WTC11 (cell line): Measurements from ENCODE around the gene TIMM10B. TPM values are rescaled to one million over a fixed set of nuclear protein-coding genes. Genes with fewer than 3 reads are reported as not detected.

Experiments
- ATAC-seq: fragments of 200-7000 bp; cut with Tn5 transposase; 2 replicates; pipeline ENCODE4 v1.10.0; 2021; ENCODE audit warnings: mild to moderate bottlenecking, moderate library complexity
- CTCF ChIA-PET: fragments of 300-600 bp; sonication (Branson Sonifier 250); formaldehyde crosslinking; loops from one replicate; lab custom pipeline; 2021; ENCODE audit warnings: antibody characterized with exemption; lab: Charles Lee
- POLR2A ChIA-PET: fragments of 350-600 bp; sonication (Branson Sonifier 250); formaldehyde crosslinking; loops from one replicate; lab custom pipeline; 2021; ENCODE audit warnings: antibody characterized with exemption; lab: Charles Lee
- DNase-seq: peaks from one replicate; pipeline ENCODE4 v3.0.0; 2021; ENCODE audit warnings: low spot score
- H3K27ac Mint-ChIP-seq: 2 replicates; pipeline ENCODE4 v1.8.0; 2021; ENCODE audit warnings: mixed read lengths
- H3K27me3 Mint-ChIP-seq: 2 replicates; pipeline ENCODE4 v1.8.0; 2021; ENCODE audit warnings: low read depth, mild to moderate bottlenecking, moderate library complexity, mixed read lengths
- H3K36me3 Mint-ChIP-seq: 2 replicates; pipeline ENCODE4 v1.8.0; 2021; ENCODE audit warnings: mixed read lengths
- H3K4me1 Mint-ChIP-seq: 2 replicates; pipeline ENCODE4 v1.8.0; 2022; ENCODE audit warnings: mixed read lengths
- H3K4me3 Mint-ChIP-seq: 2 replicates; pipeline ENCODE4 v1.8.0; 2021; ENCODE audit warnings: mild to moderate bottlenecking, moderate library complexity, mixed read lengths
- H3K9me3 Mint-ChIP-seq: 2 replicates; pipeline ENCODE4 v1.8.0; 2021; ENCODE audit warnings: mixed read lengths
- CREM ChIP-seq: sonication (generic); formaldehyde crosslinking; IDR thresholded peaks from 2 replicates; pipeline ENCODE4 v1.8.1; 2022; ENCODE audit warnings: mild to moderate bottlenecking, missing genetic modification reagents, moderate library complexity
- ELF4 ChIP-seq: sonication (generic); formaldehyde crosslinking; IDR thresholded peaks from 2 replicates; pipeline ENCODE4 v1.8.1; 2022; ENCODE audit warnings: low read depth, mild to moderate bottlenecking, moderate library complexity, missing genetic modification reagents
- EMX1 ChIP-seq: fragments of 250-450 bp; sonication (Bioruptor Pico); IDR thresholded peaks from 2 replicates; pipeline ENCODE4 v1.8.0; 2021; ENCODE audit warnings: mild to moderate bottlenecking
- ETV6 ChIP-seq: sonication (generic); formaldehyde crosslinking; IDR thresholded peaks from 2 replicates; pipeline ENCODE4 v1.8.1; 2022; ENCODE audit warnings: mild to moderate bottlenecking, missing genetic modification reagents
- GABPB1 ChIP-seq: sonication (generic); formaldehyde crosslinking; IDR thresholded peaks from 2 replicates; pipeline ENCODE4 v1.8.1; 2023; ENCODE audit warnings: mild to moderate bottlenecking, missing genetic modification reagents
- HMGA2 ChIP-seq: fragments of 250-450 bp; sonication (Bioruptor Pico); IDR thresholded peaks from 2 replicates; pipeline ENCODE4 v1.4.0; 2021; ENCODE audit warnings: mild to moderate bottlenecking, moderate library complexity
- IRF2 ChIP-seq: sonication (generic); formaldehyde crosslinking; IDR thresholded peaks from 2 replicates; pipeline ENCODE4 v1.8.0; 2022; ENCODE audit warnings: low read depth, missing genetic modification reagents, borderline replicate concordance
- JAZF1 ChIP-seq: fragments of 250-450 bp; sonication (Bioruptor Pico); IDR thresholded peaks from 2 replicates; pipeline ENCODE4 v1.9.0; 2021; ENCODE audit warnings: moderate library complexity, mild to moderate bottlenecking, inconsistent platforms
- KAT7 ChIP-seq: sonication (generic); formaldehyde crosslinking; IDR thresholded peaks from 2 replicates; pipeline ENCODE4 v1.8.1; 2023; ENCODE audit warnings: missing genetic modification reagents, mild to moderate bottlenecking, borderline replicate concordance
- NFE2L1 ChIP-seq: sonication (generic); formaldehyde crosslinking; IDR thresholded peaks from 2 replicates; pipeline ENCODE4 v1.8.1; 2023; ENCODE audit warnings: missing genetic modification reagents
- NFYB ChIP-seq: sonication (generic); formaldehyde crosslinking; conservative IDR thresholded peaks from 2 replicates; pipeline ENCODE4 v1.8.0; 2022; ENCODE audit warnings: low read depth, missing genetic modification reagents
- PRRX2 ChIP-seq: fragments of 250-450 bp; sonication (Bioruptor Pico); IDR thresholded peaks from 2 replicates; pipeline ENCODE4 v1.8.0; 2021; ENCODE audit warnings: mild to moderate bottlenecking
- RELA ChIP-seq: sonication (generic); formaldehyde crosslinking; IDR thresholded peaks from 2 replicates; pipeline ENCODE4 v1.8.1; 2022; ENCODE audit warnings: missing genetic modification reagents, mild to moderate bottlenecking, borderline replicate concordance
- SOX15 ChIP-seq: fragments of 250-450 bp; sonication (Bioruptor Pico); IDR thresholded peaks from 2 replicates; pipeline ENCODE4 v1.9.0; 2021; ENCODE audit warnings: mild to moderate bottlenecking
- ZBTB21 ChIP-seq: sonication (generic); formaldehyde crosslinking; IDR thresholded peaks from 2 replicates; pipeline ENCODE4 v1.8.1; 2023; ENCODE audit warnings: mild to moderate bottlenecking, missing genetic modification reagents, borderline replicate concordance
- ZNF121 ChIP-seq: sonication (generic); formaldehyde crosslinking; IDR thresholded peaks from 2 replicates; pipeline ENCODE4 v1.8.0; 2023; ENCODE audit warnings: missing genetic modification reagents
- ZNF219 ChIP-seq: sonication (generic); formaldehyde crosslinking; IDR thresholded peaks from 2 replicates; pipeline ENCODE4 v1.8.0; 2023; ENCODE audit warnings: missing genetic modification reagents, mild to moderate bottlenecking, borderline replicate concordance
- ZNF232 ChIP-seq: sonication (generic); formaldehyde crosslinking; IDR thresholded peaks from 2 replicates; pipeline ENCODE4 v1.8.0; 2022; ENCODE audit warnings: mild to moderate bottlenecking, missing genetic modification reagents
- ZNF263 ChIP-seq: sonication (generic); formaldehyde crosslinking; IDR thresholded peaks from 2 replicates; pipeline ENCODE4 v1.8.1; 2022; ENCODE audit warnings: low read depth, mild to moderate bottlenecking, moderate library complexity, missing genetic modification reagents
- total RNA-seq: library from RNA; stranded (reverse); gene quantifications from 3 replicates; pipeline ENCODE4 v1.2.3, GENCODE V29; 2021
- TF ChIP-seq, protein P1 (sequence below): sonication (generic); formaldehyde crosslinking; conservative IDR thresholded peaks from 2 replicates; pipeline ENCODE4 v1.8.1; 2022; ENCODE audit warnings: mild to moderate bottlenecking, missing genetic modification reagents
- TF ChIP-seq, protein P2 (sequence below): sonication (generic); formaldehyde crosslinking; IDR thresholded peaks from 2 replicates; pipeline ENCODE4 v1.8.1; 2022; ENCODE audit warnings: mild to moderate bottlenecking, missing genetic modification reagents, moderate library complexity, borderline replicate concordance
- TF ChIP-seq, protein P3 (sequence below): sonication (generic); formaldehyde crosslinking; IDR thresholded peaks from 2 replicates; pipeline ENCODE4 v1.8.1; 2022; ENCODE audit warnings: missing genetic modification reagents, borderline replicate concordance
- TF ChIP-seq, protein P4 (sequence below): sonication (generic); formaldehyde crosslinking; IDR thresholded peaks from 2 replicates; pipeline ENCODE4 v1.8.0; 2022; ENCODE audit warnings: mild to moderate bottlenecking, missing genetic modification reagents
- TF ChIP-seq, protein P5 (sequence below): sonication (generic); formaldehyde crosslinking; IDR thresholded peaks from 2 replicates; pipeline ENCODE4 v1.8.1; 2023; ENCODE audit warnings: mild to moderate bottlenecking, missing genetic modification reagents
- TF ChIP-seq, protein P6 (sequence below): fragments of 250-450 bp; sonication (Bioruptor Pico); IDR thresholded peaks from 2 replicates; pipeline ENCODE4 v1.9.0; 2021; ENCODE audit warnings: mild to moderate bottlenecking, borderline replicate concordance
- TF ChIP-seq, protein P7 (sequence below): sonication (generic); formaldehyde crosslinking; IDR thresholded peaks from 2 replicates; pipeline ENCODE4 v1.8.1; 2023; ENCODE audit warnings: mild to moderate bottlenecking, missing genetic modification reagents, moderate library complexity

The TIMM10B gene
- total RNA-seq, 1 experiment from 2014 or later, result 35.8 TPM

DNA sequence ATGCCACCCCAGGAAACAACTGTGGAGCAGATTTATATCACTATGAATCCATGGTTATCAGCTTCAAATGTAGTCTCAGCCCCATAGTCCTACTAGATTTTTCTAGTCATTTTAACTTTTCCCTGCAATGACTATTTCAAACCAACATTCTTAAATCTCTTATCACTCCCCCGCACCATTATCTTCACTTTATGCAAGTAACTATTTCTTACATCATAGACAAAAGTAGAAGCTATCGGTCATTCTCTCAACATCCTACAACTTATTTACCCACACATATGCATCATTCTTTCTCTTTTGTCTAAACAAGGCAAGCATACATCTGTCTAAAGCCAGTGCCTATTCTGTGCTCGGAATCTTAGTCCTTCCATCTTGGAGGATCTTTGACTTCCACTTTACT is 4.4 kb downstream of the TIMM10B start:
- Mint-ChIP-seq H3K27me3 (no peaks in the 10 kb centered on the region), H3K4me1 (peaks cover 10% of the 10 kb centered on the region), H3K9me3 (no peaks in the 10 kb centered on the region), H3K36me3 (peaks cover 17% of the 10 kb centered on the region), H3K27ac (no peak overlapping the region), H3K4me3 (no peak overlapping the region)
- POLR2A ChIA-PET, result no interaction called here
- ATAC-seq (no peak), DNase-seq (no peak)
- TF ChIP-seq, protein P1, sequence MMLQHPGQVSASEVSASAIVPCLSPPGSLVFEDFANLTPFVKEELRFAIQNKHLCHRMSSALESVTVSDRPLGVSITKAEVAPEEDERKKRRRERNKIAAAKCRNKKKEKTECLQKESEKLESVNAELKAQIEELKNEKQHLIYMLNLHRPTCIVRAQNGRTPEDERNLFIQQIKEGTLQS, result no peak
- TF ChIP-seq GABPB1 (CRISPR knock-in tag) (no peak), JAZF1 (CRISPR knock-in tag) (no peak), ELF4 (CRISPR knock-in tag) (no peak), ZNF219 (no peak), ETV6 (CRISPR knock-in tag) (no peak), RELA (CRISPR knock-in tag) (no peak), CREM (no peak), HMGA2 (CRISPR knock-in tag) (no peak), ZBTB21 (no peak), ZNF232 (CRISPR knock-in tag) (no peak), NFYB (no peak), KAT7 (CRISPR knock-in tag) (no peak)
- TF ChIP-seq, protein P2, sequence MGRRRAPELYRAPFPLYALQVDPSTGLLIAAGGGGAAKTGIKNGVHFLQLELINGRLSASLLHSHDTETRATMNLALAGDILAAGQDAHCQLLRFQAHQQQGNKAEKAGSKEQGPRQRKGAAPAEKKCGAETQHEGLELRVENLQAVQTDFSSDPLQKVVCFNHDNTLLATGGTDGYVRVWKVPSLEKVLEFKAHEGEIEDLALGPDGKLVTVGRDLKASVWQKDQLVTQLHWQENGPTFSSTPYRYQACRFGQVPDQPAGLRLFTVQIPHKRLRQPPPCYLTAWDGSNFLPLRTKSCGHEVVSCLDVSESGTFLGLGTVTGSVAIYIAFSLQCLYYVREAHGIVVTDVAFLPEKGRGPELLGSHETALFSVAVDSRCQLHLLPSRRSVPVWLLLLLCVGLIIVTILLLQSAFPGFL (CRISPR knock-in tag), result no peak
- TF ChIP-seq, protein P3, sequence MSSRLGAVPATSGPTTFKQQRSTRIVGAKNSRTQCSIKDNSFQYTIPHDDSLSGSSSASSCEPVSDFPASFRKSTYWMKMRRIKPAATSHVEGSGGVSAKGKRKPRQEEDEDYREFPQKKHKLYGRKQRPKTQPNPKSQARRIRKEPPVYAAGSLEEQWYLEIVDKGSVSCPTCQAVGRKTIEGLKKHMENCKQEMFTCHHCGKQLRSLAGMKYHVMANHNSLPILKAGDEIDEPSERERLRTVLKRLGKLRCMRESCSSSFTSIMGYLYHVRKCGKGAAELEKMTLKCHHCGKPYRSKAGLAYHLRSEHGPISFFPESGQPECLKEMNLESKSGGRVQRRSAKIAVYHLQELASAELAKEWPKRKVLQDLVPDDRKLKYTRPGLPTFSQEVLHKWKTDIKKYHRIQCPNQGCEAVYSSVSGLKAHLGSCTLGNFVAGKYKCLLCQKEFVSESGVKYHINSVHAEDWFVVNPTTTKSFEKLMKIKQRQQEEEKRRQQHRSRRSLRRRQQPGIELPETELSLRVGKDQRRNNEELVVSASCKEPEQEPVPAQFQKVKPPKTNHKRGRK (CRISPR knock-in tag), result no peak
- TF ChIP-seq, protein P4, sequence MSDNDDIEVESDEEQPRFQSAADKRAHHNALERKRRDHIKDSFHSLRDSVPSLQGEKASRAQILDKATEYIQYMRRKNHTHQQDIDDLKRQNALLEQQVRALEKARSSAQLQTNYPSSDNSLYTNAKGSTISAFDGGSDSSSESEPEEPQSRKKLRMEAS (CRISPR knock-in tag), result no peak
- TF ChIP-seq, all 79 proteins: peak for 0
- CTCF ChIA-PET, result interaction anchor here (1.1 kb wide), 1 partner anchor 106 kb away, joined by 3 read pairs; no protein-coding TSS in a partner anchor

DNA sequence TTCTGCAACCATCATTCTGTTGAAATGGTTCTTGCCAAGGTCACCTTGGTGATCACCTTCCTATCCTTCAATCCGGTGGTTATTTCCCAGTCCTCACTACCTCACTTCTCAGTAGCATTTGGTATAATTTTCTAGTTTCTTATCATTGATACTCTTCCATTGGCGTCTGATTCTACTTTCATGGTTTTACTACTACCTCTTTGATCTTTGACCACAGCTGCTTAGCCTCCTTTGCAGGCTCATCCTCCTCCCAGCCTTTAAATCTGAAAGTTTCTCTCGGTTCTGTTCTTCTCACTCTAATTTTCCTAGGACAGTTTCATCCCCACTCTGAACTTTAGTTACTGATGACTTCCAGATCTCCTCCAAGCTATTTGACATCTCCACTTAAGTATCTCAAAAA is 5.0 kb downstream of the TIMM10B start:
- DNase-seq (no peak), ATAC-seq (no peak)
- ChIA-PET CTCF (no interaction called here), POLR2A (no interaction called here)
- Mint-ChIP-seq H3K4me1 (peaks cover 8% of the 10 kb centered on the region; the same call in 1 of the 2 replicates), H3K27me3 (no peaks in the 10 kb centered on the region), H3K4me3 (no peak overlapping the region), H3K36me3 (peaks cover 17% of the 10 kb centered on the region), H3K9me3 (no peaks in the 10 kb centered on the region), H3K27ac (no peak overlapping the region)
- no peak for TF ChIP-seq EMX1 (CRISPR knock-in tag)
- TF ChIP-seq, protein P5, sequence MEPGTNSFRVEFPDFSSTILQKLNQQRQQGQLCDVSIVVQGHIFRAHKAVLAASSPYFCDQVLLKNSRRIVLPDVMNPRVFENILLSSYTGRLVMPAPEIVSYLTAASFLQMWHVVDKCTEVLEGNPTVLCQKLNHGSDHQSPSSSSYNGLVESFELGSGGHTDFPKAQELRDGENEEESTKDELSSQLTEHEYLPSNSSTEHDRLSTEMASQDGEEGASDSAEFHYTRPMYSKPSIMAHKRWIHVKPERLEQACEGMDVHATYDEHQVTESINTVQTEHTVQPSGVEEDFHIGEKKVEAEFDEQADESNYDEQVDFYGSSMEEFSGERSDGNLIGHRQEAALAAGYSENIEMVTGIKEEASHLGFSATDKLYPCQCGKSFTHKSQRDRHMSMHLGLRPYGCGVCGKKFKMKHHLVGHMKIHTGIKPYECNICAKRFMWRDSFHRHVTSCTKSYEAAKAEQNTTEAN (CRISPR knock-in tag), result no peak
- TF ChIP-seq, protein P1, result no peak
- TF ChIP-seq CREM, result no peak
- TF ChIP-seq JAZF1 (CRISPR knock-in tag), result no peak
- no peak for TF ChIP-seq PRRX2
- TF ChIP-seq SOX15 (CRISPR knock-in tag), result no peak
- TF ChIP-seq, protein P6, sequence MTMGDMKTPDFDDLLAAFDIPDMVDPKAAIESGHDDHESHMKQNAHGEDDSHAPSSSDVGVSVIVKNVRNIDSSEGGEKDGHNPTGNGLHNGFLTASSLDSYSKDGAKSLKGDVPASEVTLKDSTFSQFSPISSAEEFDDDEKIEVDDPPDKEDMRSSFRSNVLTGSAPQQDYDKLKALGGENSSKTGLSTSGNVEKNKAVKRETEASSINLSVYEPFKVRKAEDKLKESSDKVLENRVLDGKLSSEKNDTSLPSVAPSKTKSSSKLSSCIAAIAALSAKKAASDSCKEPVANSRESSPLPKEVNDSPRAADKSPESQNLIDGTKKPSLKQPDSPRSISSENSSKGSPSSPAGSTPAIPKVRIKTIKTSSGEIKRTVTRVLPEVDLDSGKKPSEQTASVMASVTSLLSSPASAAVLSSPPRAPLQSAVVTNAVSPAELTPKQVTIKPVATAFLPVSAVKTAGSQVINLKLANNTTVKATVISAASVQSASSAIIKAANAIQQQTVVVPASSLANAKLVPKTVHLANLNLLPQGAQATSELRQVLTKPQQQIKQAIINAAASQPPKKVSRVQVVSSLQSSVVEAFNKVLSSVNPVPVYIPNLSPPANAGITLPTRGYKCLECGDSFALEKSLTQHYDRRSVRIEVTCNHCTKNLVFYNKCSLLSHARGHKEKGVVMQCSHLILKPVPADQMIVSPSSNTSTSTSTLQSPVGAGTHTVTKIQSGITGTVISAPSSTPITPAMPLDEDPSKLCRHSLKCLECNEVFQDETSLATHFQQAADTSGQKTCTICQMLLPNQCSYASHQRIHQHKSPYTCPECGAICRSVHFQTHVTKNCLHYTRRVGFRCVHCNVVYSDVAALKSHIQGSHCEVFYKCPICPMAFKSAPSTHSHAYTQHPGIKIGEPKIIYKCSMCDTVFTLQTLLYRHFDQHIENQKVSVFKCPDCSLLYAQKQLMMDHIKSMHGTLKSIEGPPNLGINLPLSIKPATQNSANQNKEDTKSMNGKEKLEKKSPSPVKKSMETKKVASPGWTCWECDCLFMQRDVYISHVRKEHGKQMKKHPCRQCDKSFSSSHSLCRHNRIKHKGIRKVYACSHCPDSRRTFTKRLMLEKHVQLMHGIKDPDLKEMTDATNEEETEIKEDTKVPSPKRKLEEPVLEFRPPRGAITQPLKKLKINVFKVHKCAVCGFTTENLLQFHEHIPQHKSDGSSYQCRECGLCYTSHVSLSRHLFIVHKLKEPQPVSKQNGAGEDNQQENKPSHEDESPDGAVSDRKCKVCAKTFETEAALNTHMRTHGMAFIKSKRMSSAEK (CRISPR knock-in tag), result no peak
- no peak for TF ChIP-seq NFE2L1 (CRISPR knock-in tag)
- TF ChIP-seq ZNF121 (CRISPR knock-in tag), result no peak
- no peak for TF ChIP-seq IRF2
- TF ChIP-seq, protein P7, sequence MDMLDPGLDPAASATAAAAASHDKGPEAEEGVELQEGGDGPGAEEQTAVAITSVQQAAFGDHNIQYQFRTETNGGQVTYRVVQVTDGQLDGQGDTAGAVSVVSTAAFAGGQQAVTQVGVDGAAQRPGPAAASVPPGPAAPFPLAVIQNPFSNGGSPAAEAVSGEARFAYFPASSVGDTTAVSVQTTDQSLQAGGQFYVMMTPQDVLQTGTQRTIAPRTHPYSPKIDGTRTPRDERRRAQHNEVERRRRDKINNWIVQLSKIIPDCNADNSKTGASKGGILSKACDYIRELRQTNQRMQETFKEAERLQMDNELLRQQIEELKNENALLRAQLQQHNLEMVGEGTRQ (CRISPR knock-in tag), result no peak
- TF ChIP-seq ZNF263 (CRISPR knock-in tag), result no peak
